Panc1 (cell line): ENCODE measurements around the gene CBX7.

Experiments
- CTCF ChIP-seq: fragments of 450-650 bp; IDR thresholded peaks from 2 replicates; pipeline ENCODE4 v1.5.1; 2017; ENCODE audit warnings: mild to moderate bottlenecking
- POLR2AphosphoS5 ChIP-seq: IDR thresholded peaks from 2 replicates; pipeline ENCODE4 v1.6.1; 2012; ENCODE audit warnings: mild to moderate bottlenecking, low read depth, low read length, moderate library complexity
- SIN3A ChIP-seq: IDR thresholded peaks from 2 replicates; pipeline ENCODE4 v1.6.1; 2012; ENCODE audit warnings: low read depth, mild to moderate bottlenecking, low read length, moderate library complexity, borderline replicate concordance; ENCODE audit not compliant: insufficient read depth

GRCh38 chr22:39089928-39090327 is 62.6 kb downstream of the CBX7 start:
- no peak for TF ChIP-seq CTCF
- TF ChIP-seq SIN3A = no peak
- TF ChIP-seq POLR2AphosphoS5 = no peak
